ENCODE results near the gene RBM11.

DNA sequence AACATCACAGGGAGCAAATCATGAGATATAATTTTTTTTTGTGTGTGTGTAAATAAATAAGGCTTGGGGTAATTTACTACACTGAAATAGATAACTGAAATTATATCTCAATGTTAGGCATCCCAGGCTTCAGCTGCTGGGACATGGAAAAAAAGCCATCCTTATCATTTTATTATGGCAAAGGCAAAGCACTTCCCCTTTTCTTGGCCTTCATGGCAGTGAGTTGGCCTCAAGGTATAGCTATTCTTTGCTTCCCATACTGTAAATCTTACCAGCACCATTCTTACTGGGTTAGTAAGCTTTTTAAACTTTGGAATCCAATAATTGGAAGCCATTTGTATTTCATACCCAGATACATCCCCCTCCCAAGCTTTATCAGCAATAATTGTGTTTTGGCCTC is 29.0 kb downstream of the RBM11 start:
- TF ChIP-seq, protein P1, sequence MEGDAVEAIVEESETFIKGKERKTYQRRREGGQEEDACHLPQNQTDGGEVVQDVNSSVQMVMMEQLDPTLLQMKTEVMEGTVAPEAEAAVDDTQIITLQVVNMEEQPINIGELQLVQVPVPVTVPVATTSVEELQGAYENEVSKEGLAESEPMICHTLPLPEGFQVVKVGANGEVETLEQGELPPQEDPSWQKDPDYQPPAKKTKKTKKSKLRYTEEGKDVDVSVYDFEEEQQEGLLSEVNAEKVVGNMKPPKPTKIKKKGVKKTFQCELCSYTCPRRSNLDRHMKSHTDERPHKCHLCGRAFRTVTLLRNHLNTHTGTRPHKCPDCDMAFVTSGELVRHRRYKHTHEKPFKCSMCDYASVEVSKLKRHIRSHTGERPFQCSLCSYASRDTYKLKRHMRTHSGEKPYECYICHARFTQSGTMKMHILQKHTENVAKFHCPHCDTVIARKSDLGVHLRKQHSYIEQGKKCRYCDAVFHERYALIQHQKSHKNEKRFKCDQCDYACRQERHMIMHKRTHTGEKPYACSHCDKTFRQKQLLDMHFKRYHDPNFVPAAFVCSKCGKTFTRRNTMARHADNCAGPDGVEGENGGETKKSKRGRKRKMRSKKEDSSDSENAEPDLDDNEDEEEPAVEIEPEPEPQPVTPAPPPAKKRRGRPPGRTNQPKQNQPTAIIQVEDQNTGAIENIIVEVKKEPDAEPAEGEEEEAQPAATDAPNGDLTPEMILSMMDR (IDR thresholded peaks at IDR 0.05) = no peak
- no peak for TF ChIP-seq POLR2A (IDR thresholded peaks at IDR 0.05)
- no peak for TF ChIP-seq POLR2AphosphoS5 (IDR thresholded peaks at IDR 0.05; ENCODE audit: insufficient read depth in 1 of 2, low read depth in 1 of 2)
